D341Med (cell line): ENCODE measurements around the gene CAMK4.
"Not testable (repeated sequence)": the region's sequence is repeated elsewhere in the genome, so short reads cannot be mapped to it uniquely, and the experiment has no call there.

ENCODE experiments used
- DNase-seq: peaks from one replicate; pipeline ENCODE4 v3.0.0; 2012; ENCODE audit warnings: low spot score

The CAMK4 gene

GRCh38 chr5:111311666-111312065 lies 87.5 kb downstream of the CAMK4 start:
- no peak for DNase-seq

- no peak for DNase-seq
Observed at GRCh38 chr5:111313017-111313724, 89.0 kb downstream of the CAMK4 start.

DNA sequence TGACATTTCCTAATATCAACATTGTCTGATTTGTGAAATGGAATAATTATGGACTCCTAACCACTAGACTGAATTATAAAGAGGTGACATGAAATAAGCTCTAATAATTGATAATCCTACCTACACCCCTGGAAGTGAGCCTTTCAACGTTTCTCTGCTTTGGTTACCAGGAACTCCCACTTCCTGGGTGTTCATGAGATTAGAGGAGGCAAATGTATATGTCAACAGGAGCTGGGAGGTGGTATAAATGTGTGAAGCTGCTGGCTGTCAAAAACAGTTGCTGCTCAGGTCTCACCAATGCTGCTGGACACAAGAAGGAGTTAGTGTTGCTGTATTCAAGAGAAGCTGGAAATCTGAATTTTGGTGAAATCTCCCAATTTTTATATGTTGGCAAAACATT lies 96.8 kb downstream of the CAMK4 start:
- DNase-seq = no peak

DNA sequence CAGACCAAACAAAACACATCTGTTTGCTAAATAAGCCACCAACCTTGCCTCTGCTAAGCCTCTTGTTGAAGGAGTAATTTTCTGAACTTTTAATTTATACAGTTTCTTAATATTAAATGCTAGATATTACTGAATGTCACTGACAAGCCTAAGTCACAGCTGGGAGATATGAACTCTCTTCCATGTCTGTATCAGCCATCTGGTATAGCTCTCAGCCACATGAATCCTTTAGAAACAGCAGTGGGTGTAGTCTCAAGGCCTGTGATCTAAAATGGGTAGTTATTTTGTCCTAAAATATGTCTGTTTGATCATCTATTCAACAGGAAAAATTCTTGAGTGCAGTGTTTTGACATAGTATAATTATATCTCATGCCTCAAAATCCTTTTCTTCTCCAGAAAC lies 97.2 kb downstream of the CAMK4 start:
- DNase-seq = no peak

- DNase-seq = no peak
Observed at GRCh38 chr5:111326551-111326950, 102.4 kb downstream of the CAMK4 start.

DNA sequence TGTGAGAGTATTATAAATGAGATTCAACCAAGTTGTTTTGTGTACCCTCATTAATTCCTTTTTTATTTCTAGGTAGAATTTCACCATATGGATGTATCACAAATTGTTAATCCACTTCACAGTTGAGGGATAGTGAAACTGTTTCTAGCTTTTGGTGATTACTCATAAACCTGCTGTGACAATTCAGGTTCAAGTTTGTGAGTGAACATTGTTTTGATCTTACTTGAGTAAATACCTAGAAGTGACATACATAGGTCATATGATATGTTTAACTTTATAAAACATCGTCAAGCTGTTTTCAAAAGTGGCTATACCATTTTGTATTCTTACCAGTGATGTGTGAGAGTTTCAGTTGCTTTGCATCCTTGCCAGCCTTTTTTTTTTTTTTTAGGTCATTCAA lies 112.9 kb downstream of the CAMK4 start:
- DNase-seq = no peak

DNA sequence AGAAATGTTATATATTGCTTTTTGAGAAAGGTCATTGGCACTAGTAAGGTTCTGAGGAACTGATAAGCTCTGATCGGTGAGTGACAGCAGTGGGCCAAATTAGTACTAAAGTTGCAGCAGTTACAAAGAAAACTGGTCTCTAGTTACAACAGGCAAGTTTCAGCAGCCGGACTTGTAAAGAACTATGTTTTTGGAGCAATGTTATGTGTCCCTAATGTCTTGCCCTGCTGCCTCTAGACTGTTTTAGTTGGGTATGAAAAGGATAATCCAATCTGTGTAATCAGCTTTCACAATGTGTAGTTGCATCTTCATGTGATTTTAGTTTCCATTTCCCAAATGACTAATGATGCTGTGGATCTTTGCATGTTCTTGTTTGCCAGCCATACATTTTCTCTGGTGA lies 113.5 kb downstream of the CAMK4 start:
- no peak for DNase-seq

- no peak for DNase-seq
Observed at GRCh38 chr5:111345731-111346130, 121.5 kb downstream of the CAMK4 start.

- no peak for DNase-seq
Observed at GRCh38 chr5:111347021-111347420, 122.8 kb downstream of the CAMK4 start.

DNA sequence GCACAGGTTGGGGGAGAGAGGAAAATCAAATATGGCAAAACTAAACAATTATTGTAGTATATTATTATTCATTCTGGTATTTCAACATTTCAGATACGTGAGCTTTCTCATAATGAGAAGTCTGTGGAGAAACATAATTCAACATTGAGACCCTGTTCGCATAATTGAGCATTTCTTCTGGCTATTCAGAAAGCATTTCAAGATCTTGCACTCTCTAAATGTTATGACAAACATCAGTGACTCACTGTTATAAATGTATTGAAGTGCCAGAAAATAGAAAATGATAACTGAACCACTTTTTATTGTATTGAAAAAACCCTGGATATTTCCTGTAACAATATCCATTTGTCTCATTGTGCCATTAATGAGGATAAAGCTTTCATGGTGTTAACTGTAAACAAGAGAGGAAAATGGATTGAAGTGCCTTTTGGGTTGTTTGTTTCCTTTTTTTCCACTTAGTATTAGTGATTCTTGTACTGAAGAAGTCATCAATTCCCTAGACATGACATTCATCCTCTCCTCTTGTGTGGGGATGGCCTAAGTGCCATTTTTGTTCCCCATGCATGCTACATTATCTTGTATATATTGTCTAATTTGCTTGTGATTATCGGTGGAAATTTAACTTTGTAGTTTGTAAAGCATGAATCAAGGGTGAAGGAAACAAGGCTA lies 124.6 kb downstream of the CAMK4 start:
- no peak for DNase-seq

DNA sequence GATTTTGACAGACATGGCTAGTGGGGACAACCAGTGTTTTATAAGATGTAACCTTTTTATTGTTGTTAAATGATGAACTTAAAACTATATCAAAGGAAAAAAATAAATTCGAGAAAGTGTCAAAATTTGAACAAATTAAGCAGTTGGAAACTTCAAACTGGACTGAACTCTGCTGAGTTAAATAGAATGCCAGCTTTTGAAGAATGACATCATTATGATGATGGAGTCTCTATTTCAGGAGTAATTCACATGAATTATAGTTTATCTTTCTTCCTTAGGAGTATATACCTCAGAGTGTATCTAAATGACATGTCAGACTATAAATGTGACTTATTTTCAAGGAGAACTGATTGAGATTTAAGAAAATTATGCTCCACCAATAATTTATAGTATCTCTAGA lies 125.2 kb downstream of the CAMK4 start:
- no peak for DNase-seq

GRCh38 chr5:111353035-111353434 lies 128.9 kb downstream of the CAMK4 start:
- DNase-seq = no peak

GRCh38 chr5:111358726-111359125 lies 134.5 kb downstream of the CAMK4 start:
- DNase-seq = not testable (repeated sequence)

- no peak for DNase-seq
Observed at GRCh38 chr5:111360173-111360572, 136.0 kb downstream of the CAMK4 start.

GRCh38 chr5:111364992-111365391 lies 140.8 kb downstream of the CAMK4 start:
- no peak for DNase-seq

DNA sequence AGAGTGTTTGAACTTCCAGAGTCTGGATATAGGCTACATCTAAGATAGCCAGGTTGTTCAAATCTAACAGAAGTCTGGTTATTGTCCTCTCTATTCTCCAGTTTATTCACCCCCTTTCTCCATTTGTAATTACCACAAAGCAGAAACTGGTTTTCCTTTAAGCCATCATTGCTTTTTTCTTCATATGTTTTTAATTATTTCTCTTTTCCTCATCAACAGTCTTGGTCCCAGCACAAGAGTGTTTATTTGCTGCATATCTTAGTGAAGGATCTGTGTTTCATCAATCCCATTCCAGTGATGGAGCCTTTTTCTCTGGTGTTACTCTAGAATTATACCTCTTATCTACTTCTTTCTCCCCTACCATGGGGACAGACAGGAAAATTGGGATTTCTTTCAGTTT lies 142.2 kb downstream of the CAMK4 start:
- no peak for DNase-seq

- no peak for DNase-seq
Observed at GRCh38 chr5:111367115-111367514, 142.9 kb downstream of the CAMK4 start.

GRCh38 chr5:111372799-111373198 lies 148.6 kb downstream of the CAMK4 start:
- no peak for DNase-seq

DNA sequence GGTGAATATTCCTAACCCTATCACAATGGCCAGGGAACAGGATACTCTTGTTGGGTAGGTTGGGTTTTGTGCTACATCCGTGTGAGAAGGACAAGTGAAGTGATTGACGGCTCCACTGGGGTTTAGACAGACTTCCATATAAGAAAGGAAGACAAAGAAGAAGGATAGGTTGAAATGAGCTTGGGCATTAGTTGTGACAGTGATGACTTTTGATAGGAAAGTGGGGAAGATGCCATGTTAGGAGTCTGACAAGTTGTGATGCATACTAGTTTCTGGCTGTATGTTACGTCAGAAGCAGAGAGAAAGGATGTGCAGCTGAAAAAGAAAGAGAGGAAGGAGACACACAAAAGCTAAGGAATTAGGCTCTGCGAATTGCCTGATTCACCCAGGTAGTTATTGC lies 150.2 kb downstream of the CAMK4 start:
- no peak for DNase-seq

- no peak for DNase-seq
Observed at GRCh38 chr5:111375645-111376044, 151.5 kb downstream of the CAMK4 start.

GRCh38 chr5:111377306-111377705 lies 153.1 kb downstream of the CAMK4 start:
- no peak for DNase-seq

- no peak for DNase-seq
Observed at GRCh38 chr5:111379391-111379816, 155.2 kb downstream of the CAMK4 start.

GRCh38 chr5:111383288-111383970 lies 159.2 kb downstream of the CAMK4 start:
- no peak for DNase-seq
